ENCODE data around the gene S100A14.
"Not testable (repeated sequence)": the region's sequence is repeated elsewhere in the genome, so short reads cannot be mapped to it uniquely, and the experiment has no call there.

S100A14 gene

GRCh38 chr1:153583976-153584375, 32.1 kb downstream of the S100A14 start:
- Histone ChIP-seq H3K27ac (replicated peaks) (no peak overlapping the region), H3K27me3 (ENCODE audit: insufficient read depth, poor library complexity, severe bottlenecking) (peaks cover 4% of the 10 kb centered on the region), H3K4me3 (replicated peaks; ENCODE audit: insufficient read depth, low read length) (no peak overlapping the region)
- TF ChIP-seq CTCF (IDR thresholded peaks at IDR 0.05; ENCODE audit: insufficient read depth, low read length), result no peak
- TF ChIP-seq GABPA (IDR thresholded peaks at IDR 0.05; ENCODE audit: low read depth), result no peak
- no peak for TF ChIP-seq POLR2AphosphoS5 (IDR thresholded peaks at IDR 0.05; ENCODE audit: low read depth)
- TF ChIP-seq SPI1 (IDR thresholded peaks at IDR 0.05; ENCODE audit: borderline replicate concordance, low read depth), result no peak
- TF ChIP-seq, protein P1, sequence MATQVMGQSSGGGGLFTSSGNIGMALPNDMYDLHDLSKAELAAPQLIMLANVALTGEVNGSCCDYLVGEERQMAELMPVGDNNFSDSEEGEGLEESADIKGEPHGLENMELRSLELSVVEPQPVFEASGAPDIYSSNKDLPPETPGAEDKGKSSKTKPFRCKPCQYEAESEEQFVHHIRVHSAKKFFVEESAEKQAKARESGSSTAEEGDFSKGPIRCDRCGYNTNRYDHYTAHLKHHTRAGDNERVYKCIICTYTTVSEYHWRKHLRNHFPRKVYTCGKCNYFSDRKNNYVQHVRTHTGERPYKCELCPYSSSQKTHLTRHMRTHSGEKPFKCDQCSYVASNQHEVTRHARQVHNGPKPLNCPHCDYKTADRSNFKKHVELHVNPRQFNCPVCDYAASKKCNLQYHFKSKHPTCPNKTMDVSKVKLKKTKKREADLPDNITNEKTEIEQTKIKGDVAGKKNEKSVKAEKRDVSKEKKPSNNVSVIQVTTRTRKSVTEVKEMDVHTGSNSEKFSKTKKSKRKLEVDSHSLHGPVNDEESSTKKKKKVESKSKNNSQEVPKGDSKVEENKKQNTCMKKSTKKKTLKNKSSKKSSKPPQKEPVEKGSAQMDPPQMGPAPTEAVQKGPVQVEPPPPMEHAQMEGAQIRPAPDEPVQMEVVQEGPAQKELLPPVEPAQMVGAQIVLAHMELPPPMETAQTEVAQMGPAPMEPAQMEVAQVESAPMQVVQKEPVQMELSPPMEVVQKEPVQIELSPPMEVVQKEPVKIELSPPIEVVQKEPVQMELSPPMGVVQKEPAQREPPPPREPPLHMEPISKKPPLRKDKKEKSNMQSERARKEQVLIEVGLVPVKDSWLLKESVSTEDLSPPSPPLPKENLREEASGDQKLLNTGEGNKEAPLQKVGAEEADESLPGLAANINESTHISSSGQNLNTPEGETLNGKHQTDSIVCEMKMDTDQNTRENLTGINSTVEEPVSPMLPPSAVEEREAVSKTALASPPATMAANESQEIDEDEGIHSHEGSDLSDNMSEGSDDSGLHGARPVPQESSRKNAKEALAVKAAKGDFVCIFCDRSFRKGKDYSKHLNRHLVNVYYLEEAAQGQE (IDR thresholded peaks at IDR 0.05; ENCODE audit: insufficient replicate concordance, low read depth), result no peak
- no peak for DNase-seq (ENCODE audit: low read depth in 1 of 2, low spot score in 1 of 2)

GRCh38 chr1:153583514-153583913, 32.6 kb downstream of the S100A14 start:
- not testable (repeated sequence) for H3K4me3 ChIP-seq (replicated peaks; ENCODE audit: insufficient read depth, low read length); H3K27me3 ChIP-seq (ENCODE audit: insufficient read depth, poor library complexity, severe bottlenecking); DNase-seq (ENCODE audit: low read depth in 1 of 2, low spot score in 1 of 2); H3K27ac ChIP-seq (replicated peaks)

DNA sequence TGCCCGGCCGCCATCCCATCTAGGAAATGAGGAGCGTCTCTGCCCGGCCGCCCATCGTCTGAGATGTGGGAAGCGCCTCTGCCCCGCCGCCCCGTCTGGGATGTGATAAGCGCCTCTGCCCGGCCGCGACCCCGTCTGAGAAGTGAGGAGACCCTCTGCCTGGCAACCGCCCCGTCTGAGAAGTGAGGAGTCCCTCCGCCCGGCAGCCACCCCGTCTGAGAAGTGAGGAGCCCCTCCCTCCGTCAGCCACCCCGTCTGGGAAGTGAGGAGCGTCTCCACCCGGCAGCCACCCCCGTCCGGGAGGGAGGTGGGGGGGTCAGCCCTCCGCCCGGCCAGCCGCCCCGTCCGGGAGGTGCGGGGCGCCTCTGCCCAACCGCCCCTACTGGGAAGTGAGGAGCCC, 33.3 kb downstream of the S100A14 start:
- not testable (repeated sequence) for H3K27ac ChIP-seq (replicated peaks); H3K4me3 ChIP-seq (replicated peaks; ENCODE audit: insufficient read depth, low read length); DNase-seq (ENCODE audit: low read depth in 1 of 2, low spot score in 1 of 2); H3K27me3 ChIP-seq (ENCODE audit: insufficient read depth, poor library complexity, severe bottlenecking)

DNA sequence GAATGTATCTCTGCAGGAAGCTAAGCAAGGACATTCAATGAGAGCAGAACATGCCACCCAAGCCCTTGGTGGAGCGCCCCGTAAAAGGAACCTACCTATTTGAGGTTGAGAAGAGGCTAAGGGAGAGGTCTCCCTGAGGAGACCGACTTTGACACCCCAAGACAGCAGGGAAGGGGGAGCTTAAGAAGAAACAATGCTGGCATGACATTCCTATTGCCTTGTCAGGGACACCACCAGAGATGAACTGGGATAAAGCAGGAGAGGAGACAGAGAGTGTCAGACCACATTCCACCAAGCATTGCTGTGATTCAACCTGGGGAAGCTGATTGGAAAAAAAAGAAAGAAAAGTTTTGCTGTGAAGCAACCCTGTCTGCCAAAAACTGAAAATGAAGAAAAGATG, 37.2 kb downstream of the S100A14 start:
- H3K4me3 ChIP-seq (replicated peaks; ENCODE audit: insufficient read depth, low read length), result no peak overlapping the region
- H3K27ac ChIP-seq (replicated peaks), result no peak overlapping the region
- H3K27me3 ChIP-seq (ENCODE audit: insufficient read depth, poor library complexity, severe bottlenecking), result peaks cover 9% of the 10 kb centered on the region
- DNase-seq (ENCODE audit: low read depth in 1 of 2, low spot score in 1 of 2), result no peak
- TF ChIP-seq CTCF (IDR thresholded peaks at IDR 0.05; ENCODE audit: insufficient read depth, low read length), result no peak

GRCh38 chr1:153578490-153578889, 37.6 kb downstream of the S100A14 start:
- Histone ChIP-seq H3K27ac (replicated peaks) (no peak overlapping the region), H3K4me3 (replicated peaks; ENCODE audit: insufficient read depth, low read length) (no peak overlapping the region), H3K27me3 (ENCODE audit: insufficient read depth, poor library complexity, severe bottlenecking) (peaks cover 9% of the 10 kb centered on the region)
- no peak for DNase-seq (ENCODE audit: low read depth in 1 of 2, low spot score in 1 of 2)
- no peak for TF ChIP-seq SPI1 (IDR thresholded peaks at IDR 0.05; ENCODE audit: borderline replicate concordance, low read depth)
- TF ChIP-seq, protein P1 (IDR thresholded peaks at IDR 0.05; ENCODE audit: insufficient replicate concordance, low read depth), result no peak
- no peak for TF ChIP-seq GABPA (IDR thresholded peaks at IDR 0.05; ENCODE audit: low read depth)
- TF ChIP-seq CTCF (IDR thresholded peaks at IDR 0.05; ENCODE audit: insufficient read depth, low read length), result no peak
- TF ChIP-seq POLR2AphosphoS5 (IDR thresholded peaks at IDR 0.05; ENCODE audit: low read depth), result no peak
